IMR-90 (cell line): ENCODE results near the gene RNF34. TPM values are rescaled to one million over a fixed set of nuclear protein-coding genes. Genes with fewer than 3 reads are reported as not detected.

Source experiments
- ATAC-seq: fragments of 200-7000 bp; cut with Tn5 transposase; 2 replicates; pipeline ENCODE4 v1.9.1; 2020; ENCODE audit warnings: low read depth, mild to moderate bottlenecking, moderate library complexity
- BruUV-seq: library from RNA; stranded (reverse); fragments of 400-500 nt; replicated peaks from 2 replicates; lab custom pipeline; 2021; lab: Mats Ljungman, UMichigan
- CTCF ChIA-PET: fragments of 300-600 bp; formaldehyde crosslinking; extraction: SDS; loops from one replicate; lab custom pipeline; 2021; ENCODE audit warnings: antibody characterized with exemption; lab: Yijun Ruan, JAX
- POLR2A ChIA-PET: fragments of 300-600 bp; sonication (Branson Sonifier 250); formaldehyde crosslinking; loops from one replicate; lab custom pipeline; 2022; ENCODE audit warnings: antibody characterized with exemption; ENCODE audit not compliant: unreplicated experiment; lab: Charles Lee
- DNase-seq: peaks from one replicate; pipeline ENCODE4 v3.0.0; 2013
- H2AFZ ChIP-seq: replicated peaks from 2 replicates; pipeline ENCODE3; 2013; ENCODE audit warnings: low read length, mild to moderate bottlenecking; ENCODE audit not compliant: poor library complexity
- H2AK5ac ChIP-seq: 2 replicates; pipeline ENCODE4 v1.6.1; 2013; ENCODE audit warnings: low read depth, low read length, inconsistent platforms
- H2AK9ac ChIP-seq: replicated peaks from 2 replicates; pipeline ENCODE3; 2013; ENCODE audit warnings: mild to moderate bottlenecking, low read depth, low read length, moderate library complexity; ENCODE audit not compliant: poor library complexity
- H2BK120ac ChIP-seq: 2 replicates; pipeline ENCODE4 v1.6.1; 2013; ENCODE audit warnings: low read depth, low read length, inconsistent platforms
- H2BK15ac ChIP-seq: 3 replicates; pipeline ENCODE4 v1.6.1; 2013; ENCODE audit warnings: low read depth, low read length, inconsistent platforms
- H2BK20ac ChIP-seq: 2 replicates; pipeline ENCODE4 v1.6.1; 2013; ENCODE audit warnings: low read depth, mild to moderate bottlenecking, inconsistent platforms, low read length, moderate library complexity
- H2BK5ac ChIP-seq: 2 replicates; pipeline ENCODE4 v1.6.1; 2013; ENCODE audit warnings: mild to moderate bottlenecking, low read depth, low read length, inconsistent platforms; ENCODE audit not compliant: poor library complexity, severe bottlenecking
- H3K14ac ChIP-seq: replicated peaks from 2 replicates; pipeline ENCODE4 v1.6.1; 2013; ENCODE audit warnings: low read depth, low read length, inconsistent platforms
- H3K18ac ChIP-seq: 2 replicates; pipeline ENCODE4 v1.6.1; 2013; ENCODE audit warnings: low read depth, low read length, control low read depth
- H3K23ac ChIP-seq: 2 replicates; pipeline ENCODE4 v1.6.1; 2013; ENCODE audit warnings: low read depth, low read length, inconsistent platforms
- H3K27ac ChIP-seq: 2 replicates; pipeline ENCODE4 v1.5.1; 2013; ENCODE audit warnings: mild to moderate bottlenecking, control low read depth, low read length; ENCODE audit not compliant: insufficient read depth
- H3K27me3 ChIP-seq: 2 replicates; pipeline ENCODE4 v1.6.1; 2013; ENCODE audit warnings: low read length; ENCODE audit not compliant: control insufficient read depth, insufficient read depth
- H3K36me3 ChIP-seq: 2 replicates; pipeline ENCODE4 v1.6.1; 2013; ENCODE audit warnings: low read length, mixed read lengths; ENCODE audit not compliant: control insufficient read depth, insufficient read depth
- H3K4ac ChIP-seq: 2 replicates; pipeline ENCODE4 v1.6.1; 2013; ENCODE audit warnings: low read depth, low read length, inconsistent platforms
- H3K4me1 ChIP-seq: 2 replicates; pipeline ENCODE4 v1.6.1; 2013; ENCODE audit warnings: low read length, mixed read lengths; ENCODE audit not compliant: control insufficient read depth, insufficient read depth
- H3K4me2 ChIP-seq: 2 replicates; pipeline ENCODE4 v1.6.1; 2013; ENCODE audit warnings: low read depth, mild to moderate bottlenecking, control low read depth, low read length, moderate library complexity
- H3K4me3 ChIP-seq: 2 replicates; pipeline ENCODE4 v1.5.1; 2013; ENCODE audit warnings: low read depth, mild to moderate bottlenecking, control low read depth, low read length, moderate library complexity; ENCODE audit not compliant: insufficient read depth
- H3K56ac ChIP-seq: 2 replicates; pipeline ENCODE4 v1.6.1; 2013; ENCODE audit warnings: low read length, inconsistent platforms; ENCODE audit not compliant: insufficient read depth; ENCODE audit errors: extremely low read depth
- H3K79me1 ChIP-seq, 2 experiments: 2 replicates each; pipeline ENCODE4 v1.6.1; 2013; ENCODE audit warnings: low read length in 2 of 2, inconsistent platforms in 1 of 2, low read depth in 1 of 2
- H3K9ac ChIP-seq: 2 replicates; pipeline ENCODE4 v1.6.1; 2013; ENCODE audit warnings: low read depth, low read length, control low read depth
- H3K9me1 ChIP-seq: 2 replicates; pipeline ENCODE4 v1.6.1; 2013; ENCODE audit warnings: low read length, inconsistent platforms; ENCODE audit not compliant: insufficient read depth
- H3K9me3 ChIP-seq: 2 replicates; pipeline ENCODE4 v1.6.1; 2013; ENCODE audit warnings: low read length; ENCODE audit not compliant: control insufficient read depth, insufficient read depth
- H4K20me1 ChIP-seq: 2 replicates; pipeline ENCODE4 v1.6.1; 2013; ENCODE audit warnings: low read length, inconsistent platforms; ENCODE audit not compliant: insufficient read depth
- H4K5ac ChIP-seq: 2 replicates; pipeline ENCODE4 v1.6.1; 2013; ENCODE audit warnings: mild to moderate bottlenecking, low read depth, low read length, control low read depth
- H4K8ac ChIP-seq, 2 experiments: 2 replicates each; pipeline ENCODE4 v1.6.1; 2013; ENCODE audit warnings: low read depth in 2 of 2, low read length in 2 of 2, control low read depth in 1 of 2, inconsistent platforms in 1 of 2
- H4K91ac ChIP-seq: 2 replicates; pipeline ENCODE4 v1.6.1; 2013; ENCODE audit warnings: low read depth, low read length, inconsistent platforms; ENCODE audit not compliant: insufficient read depth
- BHLHE40 ChIP-seq: fragments of 150-350 bp; IDR thresholded peaks from 2 replicates; pipeline ENCODE4 v1.6.1; 2016; ENCODE audit warnings: mild to moderate bottlenecking, low read depth, low read length
- CEBPB ChIP-seq: IDR thresholded peaks from 2 replicates; pipeline ENCODE4 v1.6.1; 2012; ENCODE audit warnings: low read depth, low read length, improper control_type of control experiment
- CHD1 ChIP-seq: IDR thresholded peaks from 2 replicates; pipeline ENCODE4 v1.6.1; 2012; ENCODE audit warnings: low read depth, low read length, improper control_type of control experiment
- CTCF ChIP-seq: conservative IDR thresholded peaks from 2 replicates; pipeline ENCODE4 v1.5.1; 2012; ENCODE audit warnings: mild to moderate bottlenecking, low read depth, low read length, improper control_type of control experiment
- FOS ChIP-seq: fragments of 150-350 bp; IDR thresholded peaks from 2 replicates; pipeline ENCODE4 v1.6.1; 2016; ENCODE audit warnings: low read depth, low read length
- MAZ ChIP-seq: IDR thresholded peaks from 2 replicates; pipeline ENCODE4 v1.6.1; 2012; ENCODE audit warnings: low read depth, mild to moderate bottlenecking, low read length, improper control_type of control experiment, moderate library complexity, borderline replicate concordance
- MXI1 ChIP-seq: IDR thresholded peaks from 2 replicates; pipeline ENCODE4 v1.6.1; 2012; ENCODE audit warnings: low read depth, mild to moderate bottlenecking, low read length, moderate library complexity, borderline replicate concordance
- NFE2L2 ChIP-seq: fragments of 150-350 bp; IDR thresholded peaks from 2 replicates; pipeline ENCODE4 v1.6.1; 2016; ENCODE audit warnings: low read depth, mild to moderate bottlenecking, low read length
- POLR2A ChIP-seq: IDR thresholded peaks from 2 replicates; pipeline ENCODE4 v1.6.1; 2012; ENCODE audit warnings: mild to moderate bottlenecking, low read depth, low read length
- RAD21 ChIP-seq: IDR thresholded peaks from 2 replicates; pipeline ENCODE4 v1.6.1; 2012; ENCODE audit warnings: low read length, improper control_type of control experiment
- SMC3 ChIP-seq: fragments of 150-350 bp; IDR thresholded peaks from 2 replicates; pipeline ENCODE4 v1.6.1; 2016; ENCODE audit warnings: low read depth, mild to moderate bottlenecking, antibody characterized with exemption, low read length, moderate library complexity
- WGBS, 2 experiments: methylation state at CpG; one replicate each; pipeline versions ENCODE4 v1.1.5 to v1.1.7; 2013; ENCODE audit warnings: missing lambda C conversion rate in 2 of 2; ENCODE audit not compliant: insufficient read length in 1 of 2; ENCODE audit errors: extremely low coverage in 2 of 2; 5-methylcytosine and 5-hydroxymethylcytosine counted together
- dilution Hi-C: fragments of 300-500 bp; cut with HindIII; formaldehyde crosslinking; loops from one replicate; pipeline ENCODE4 v1.14.3; 2018; ENCODE audit warnings: low sequenced_read_pairs; ENCODE audit not compliant: unreplicated experiment
- in situ Hi-C: fragments of 300-500 bp; cut with MboI; formaldehyde crosslinking; loops from 3 replicates; pipeline ENCODE4 v1.14.3; 2019; ENCODE audit warnings: low sequenced_read_pairs, inconsistent platforms, mixed read lengths
- intact Hi-C: fragments of 100-400 bp; cut with micrococcal nuclease; formaldehyde crosslinking; loops from 2 replicates; pipeline ENCODE4 v1.10.0; 2022
- polyA plus RNA-seq, 3 experiments: library from polyadenylated mRNA; depleted of rRNA; stranded (reverse); fragments of >200 nt; gene quantifications; 2 replicates each; pipeline ENCODE4 v1.2.3, GENCODE V29; 2012; ENCODE audit warnings: low replicate concordance in 1 of 3
- total RNA-seq: library from RNA; depleted of rRNA; stranded (reverse); fragments of >200 nt; gene quantifications from 2 replicates; pipeline ENCODE4 v1.2.3, GENCODE V29; 2012
- TF ChIP-seq, protein P1 (sequence below): fragments of 150-350 bp; IDR thresholded peaks from 2 replicates; pipeline ENCODE4 v1.6.1; 2016; ENCODE audit warnings: low read depth, mild to moderate bottlenecking, low read length, moderate library complexity, borderline replicate concordance

Gene RNF34
- total and polyA plus RNA-seq, 2 of the 4 experiments (the other 2 are of a cell fraction): 33.2 to 69.5 TPM

GRCh38 chr12:121452340-121452984, 52.5 kb downstream of the RNF34 start:
- no peak overlapping the region for H3K4me2 ChIP-seq
- in situ Hi-C loops: no loop called here

More at GRCh38 chr12:121452340-121452984, 52.5 kb downstream of the RNF34 start:
- dilution Hi-C loops: no loop called here
- TF ChIP-seq POLR2A (no peak), CTCF (no peak), BHLHE40 (no peak), CHD1 (no peak), MAZ (no peak), CEBPB (no peak), RAD21 (no peak), FOS (no peak), NFE2L2 (no peak), MXI1 (no peak), SMC3 (no peak)
- TF ChIP-seq, protein P1, sequence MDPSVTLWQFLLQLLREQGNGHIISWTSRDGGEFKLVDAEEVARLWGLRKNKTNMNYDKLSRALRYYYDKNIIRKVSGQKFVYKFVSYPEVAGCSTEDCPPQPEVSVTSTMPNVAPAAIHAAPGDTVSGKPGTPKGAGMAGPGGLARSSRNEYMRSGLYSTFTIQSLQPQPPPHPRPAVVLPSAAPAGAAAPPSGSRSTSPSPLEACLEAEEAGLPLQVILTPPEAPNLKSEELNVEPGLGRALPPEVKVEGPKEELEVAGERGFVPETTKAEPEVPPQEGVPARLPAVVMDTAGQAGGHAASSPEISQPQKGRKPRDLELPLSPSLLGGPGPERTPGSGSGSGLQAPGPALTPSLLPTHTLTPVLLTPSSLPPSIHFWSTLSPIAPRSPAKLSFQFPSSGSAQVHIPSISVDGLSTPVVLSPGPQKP: no peak
- H4K5ac ChIP-seq: no peak overlapping the region
- ATAC-seq (peak; percentile 29), DNase-seq (no peak)
- H3K56ac ChIP-seq: no peak overlapping the region
- H3K79me1 ChIP-seq: peaks cover 35 to 66% of the 10 kb centered on the region in 2 experiments
- no peak overlapping the region for H4K8ac ChIP-seq
- no TSS peak for BruUV-seq
- no peak overlapping the region for H4K91ac ChIP-seq
- H2AK9ac ChIP-seq: no peak overlapping the region
- H2BK15ac ChIP-seq: no peak overlapping the region
- H2BK5ac ChIP-seq: no peak overlapping the region
- no peak overlapping the region for H3K23ac ChIP-seq
- H2AFZ ChIP-seq: no peak overlapping the region
- H3K36me3 ChIP-seq: peaks cover 11% of the 10 kb centered on the region
- no peak overlapping the region for H3K18ac ChIP-seq
- no peak overlapping the region for H3K27ac ChIP-seq
- H2BK20ac ChIP-seq: no peak overlapping the region
- H3K4me3 ChIP-seq: no peak overlapping the region
- no peak overlapping the region for H3K9ac ChIP-seq
- ChIA-PET CTCF (no interaction called here), POLR2A (no interaction called here)
- intact Hi-C loops: no loop called here
- peaks cover 15% of the 10 kb centered on the region for H3K9me1 ChIP-seq
- H3K27me3 ChIP-seq: no peaks in the 10 kb centered on the region
- H2BK120ac ChIP-seq: no peak overlapping the region
- H3K4me1 ChIP-seq: no peaks in the 10 kb centered on the region
- no peak overlapping the region for H2AK5ac ChIP-seq
- peaks cover 35% of the 10 kb centered on the region for H4K20me1 ChIP-seq
- H3K9me3 ChIP-seq: no peaks in the 10 kb centered on the region
- H3K4ac ChIP-seq: no peak overlapping the region
- no peak overlapping the region for H3K14ac ChIP-seq
- WGBS, 2 experiments: 89% methylated on average over 12 of the region's 35 CpGs; no CpG with 5 or more reads in 1 of the 2 experiments
